ENCODE results near the gene MMD.
"Not testable (repeated sequence)": the region's sequence is repeated elsewhere in the genome, so short reads cannot be mapped to it uniquely, and the experiment has no call there.

The MMD gene

GRCh38 chr17:55421179-55421934, at the start of gene MMD:
Gene MMD (minus strand): TSS chr17:55421835. CDS start chr17:55421695, 140 bp downstream.
- DNase-seq (ENCODE audit: low spot score) = no peak

GRCh38 chr17:55466671-55467070, 45.0 kb upstream of the MMD start:
- DNase-seq (ENCODE audit: low spot score) = no peak

GRCh38 chr17:55465771-55466170, 44.1 kb upstream of the MMD start:
- not testable (repeated sequence) for DNase-seq (ENCODE audit: low spot score)

GRCh38 chr17:55463600-55463999, 42.0 kb upstream of the MMD start:
- no peak for DNase-seq (ENCODE audit: low spot score)

- no peak for DNase-seq (ENCODE audit: low spot score)
Observed at GRCh38 chr17:55462711-55463110, 41.1 kb upstream of the MMD start.

GRCh38 chr17:55462234-55462633, 40.6 kb upstream of the MMD start:
- no peak for DNase-seq (ENCODE audit: low spot score)

- DNase-seq (ENCODE audit: low spot score) = no peak
Observed at GRCh38 chr17:55458978-55459377, 37.3 kb upstream of the MMD start.

GRCh38 chr17:55458287-55458900, 36.8 kb upstream of the MMD start:
- no peak for DNase-seq (ENCODE audit: low spot score)

- DNase-seq (ENCODE audit: low spot score) = no peak
Observed at GRCh38 chr17:55456307-55457240, 34.9 kb upstream of the MMD start.

- no peak for DNase-seq (ENCODE audit: low spot score)
Observed at GRCh38 chr17:55454906-55455474, 33.4 kb upstream of the MMD start.

GRCh38 chr17:55453839-55454557, 32.4 kb upstream of the MMD start:
- no peak for DNase-seq (ENCODE audit: low spot score)

- no peak for DNase-seq (ENCODE audit: low spot score)
Observed at GRCh38 chr17:55452139-55452790, 30.6 kb upstream of the MMD start.

GRCh38 chr17:55451758-55452138, 30.1 kb upstream of the MMD start:
- DNase-seq (ENCODE audit: low spot score) = no peak

GRCh38 chr17:55451203-55451641, 29.6 kb upstream of the MMD start:
- no peak for DNase-seq (ENCODE audit: low spot score)

- DNase-seq (ENCODE audit: low spot score) = no peak
Observed at GRCh38 chr17:55450232-55450825, 28.7 kb upstream of the MMD start.

GRCh38 chr17:55448681-55449080, 27.0 kb upstream of the MMD start:
- DNase-seq (ENCODE audit: low spot score) = no peak

GRCh38 chr17:55446581-55447205, 25.1 kb upstream of the MMD start:
- DNase-seq (ENCODE audit: low spot score) = no peak

GRCh38 chr17:55446004-55446403, 24.4 kb upstream of the MMD start:
- not testable (repeated sequence) for DNase-seq (ENCODE audit: low spot score)

GRCh38 chr17:55444471-55445441, 23.1 kb upstream of the MMD start:
- no peak for DNase-seq (ENCODE audit: low spot score)

All from putamen (tissue), 1 donor.